Measurements from ENCODE around the gene GATAD2B.

DNA sequence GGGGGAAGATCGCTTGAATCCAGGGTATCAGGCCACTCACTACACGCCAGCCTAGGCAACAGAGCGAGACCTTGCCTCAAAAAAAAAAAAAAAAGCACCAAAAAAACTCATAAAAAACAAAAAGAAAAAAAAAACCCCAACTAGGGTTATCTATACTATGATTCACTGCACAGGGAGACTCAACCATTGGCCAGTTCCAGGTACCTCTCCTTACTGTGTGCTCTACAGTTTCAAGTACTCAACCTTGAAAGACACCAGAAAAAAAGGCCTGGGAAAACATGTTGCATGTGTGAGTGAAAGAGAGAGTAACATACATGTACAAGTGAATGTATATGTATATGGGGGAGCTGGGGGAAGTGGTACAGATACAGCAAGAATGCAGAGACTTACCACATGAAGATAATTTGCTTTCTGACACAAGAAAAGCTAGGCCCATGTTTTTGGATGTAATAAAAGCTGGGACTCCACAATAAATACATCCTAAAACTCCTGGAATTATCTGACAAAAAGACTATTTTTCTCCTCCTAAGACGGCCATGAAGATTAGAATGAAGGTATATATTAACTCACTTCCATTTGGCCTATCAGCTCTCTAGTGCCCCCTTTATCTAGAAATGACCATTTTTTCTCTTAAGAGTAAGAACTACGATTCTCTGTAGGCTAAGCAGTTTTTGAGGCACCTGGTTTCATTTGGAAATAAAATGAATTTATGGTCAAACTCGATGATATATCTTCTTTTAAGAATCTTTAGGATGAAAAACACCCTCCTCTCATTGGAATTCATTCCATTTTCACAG lies 95.4 kb downstream of the GATAD2B start:
- TF ChIP-seq, protein P1, sequence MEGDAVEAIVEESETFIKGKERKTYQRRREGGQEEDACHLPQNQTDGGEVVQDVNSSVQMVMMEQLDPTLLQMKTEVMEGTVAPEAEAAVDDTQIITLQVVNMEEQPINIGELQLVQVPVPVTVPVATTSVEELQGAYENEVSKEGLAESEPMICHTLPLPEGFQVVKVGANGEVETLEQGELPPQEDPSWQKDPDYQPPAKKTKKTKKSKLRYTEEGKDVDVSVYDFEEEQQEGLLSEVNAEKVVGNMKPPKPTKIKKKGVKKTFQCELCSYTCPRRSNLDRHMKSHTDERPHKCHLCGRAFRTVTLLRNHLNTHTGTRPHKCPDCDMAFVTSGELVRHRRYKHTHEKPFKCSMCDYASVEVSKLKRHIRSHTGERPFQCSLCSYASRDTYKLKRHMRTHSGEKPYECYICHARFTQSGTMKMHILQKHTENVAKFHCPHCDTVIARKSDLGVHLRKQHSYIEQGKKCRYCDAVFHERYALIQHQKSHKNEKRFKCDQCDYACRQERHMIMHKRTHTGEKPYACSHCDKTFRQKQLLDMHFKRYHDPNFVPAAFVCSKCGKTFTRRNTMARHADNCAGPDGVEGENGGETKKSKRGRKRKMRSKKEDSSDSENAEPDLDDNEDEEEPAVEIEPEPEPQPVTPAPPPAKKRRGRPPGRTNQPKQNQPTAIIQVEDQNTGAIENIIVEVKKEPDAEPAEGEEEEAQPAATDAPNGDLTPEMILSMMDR (conservative IDR thresholded peaks at IDR 0.05; ENCODE audit: low read length), result peak; percentile 43
- no peak for TF ChIP-seq EZH2phosphoT487 (IDR thresholded peaks at IDR 0.05; ENCODE audit: borderline replicate concordance)

Data from Loucy (cell line).